ENCODE results near the gene CNDP2. TPM values are rescaled to one million over a fixed set of nuclear protein-coding genes. Genes with fewer than 3 reads are reported as not detected.

CNDP2 gene
- total RNA-seq, 4 donors from 2014 or later = 29.5 to 82.8 (median 31.6) TPM

- Histone ChIP-seq H3K4me3 (no peak overlapping the region), H3K36me3 (no peaks in the 10 kb centered on the region), H3K27me3 (no peaks in the 10 kb centered on the region), H3K27ac (no peak overlapping the region), H3K4me1 (no peaks in the 10 kb centered on the region), H3K9me3 (no peaks in the 10 kb centered on the region)
- no peak for TF ChIP-seq CTCF (IDR thresholded peaks at IDR 0.05 in 4 of 5, conservative IDR thresholded peaks at IDR 0.05 in 1 of 5)
- no peak for TF ChIP-seq POLR2A (IDR thresholded peaks at IDR 0.05)
- in situ Hi-C loops (cut with MboI; ENCODE audit: low sequenced_read_pairs in 4 of 4) (no loop called here), intact Hi-C loops (cut with DNase I; ENCODE audit: low total_unique reads) (no loop called here)
- ATAC-seq (no peak), DNase-seq (no peak)
Measured at GRCh38 chr18:74534981-74535649, 39.0 kb downstream of the CNDP2 start.

GRCh38 chr18:74539289-74539688 lies 43.1 kb downstream of the CNDP2 start:
- Histone ChIP-seq H3K27me3 (peaks cover 0 to 7% (median 0%) of the 10 kb centered on the region in 3 donors), H3K9me3 (no peaks in the 10 kb centered on the region), H3K27ac (no peak overlapping the region), H3K4me3 (no peak overlapping the region), H3K36me3 (no peaks in the 10 kb centered on the region), H3K4me1 (no peaks in the 10 kb centered on the region)
- DNase-seq (no peak), ATAC-seq (no peak)
- no peak for TF ChIP-seq CTCF (IDR thresholded peaks at IDR 0.05 in 4 of 5, conservative IDR thresholded peaks at IDR 0.05 in 1 of 5)
- no peak for TF ChIP-seq POLR2A (IDR thresholded peaks at IDR 0.05)
- in situ Hi-C loops (cut with MboI; ENCODE audit: low sequenced_read_pairs in 4 of 4) (no loop called here), intact Hi-C loops (cut with DNase I; ENCODE audit: low total_unique reads) (no loop called here)

DNA sequence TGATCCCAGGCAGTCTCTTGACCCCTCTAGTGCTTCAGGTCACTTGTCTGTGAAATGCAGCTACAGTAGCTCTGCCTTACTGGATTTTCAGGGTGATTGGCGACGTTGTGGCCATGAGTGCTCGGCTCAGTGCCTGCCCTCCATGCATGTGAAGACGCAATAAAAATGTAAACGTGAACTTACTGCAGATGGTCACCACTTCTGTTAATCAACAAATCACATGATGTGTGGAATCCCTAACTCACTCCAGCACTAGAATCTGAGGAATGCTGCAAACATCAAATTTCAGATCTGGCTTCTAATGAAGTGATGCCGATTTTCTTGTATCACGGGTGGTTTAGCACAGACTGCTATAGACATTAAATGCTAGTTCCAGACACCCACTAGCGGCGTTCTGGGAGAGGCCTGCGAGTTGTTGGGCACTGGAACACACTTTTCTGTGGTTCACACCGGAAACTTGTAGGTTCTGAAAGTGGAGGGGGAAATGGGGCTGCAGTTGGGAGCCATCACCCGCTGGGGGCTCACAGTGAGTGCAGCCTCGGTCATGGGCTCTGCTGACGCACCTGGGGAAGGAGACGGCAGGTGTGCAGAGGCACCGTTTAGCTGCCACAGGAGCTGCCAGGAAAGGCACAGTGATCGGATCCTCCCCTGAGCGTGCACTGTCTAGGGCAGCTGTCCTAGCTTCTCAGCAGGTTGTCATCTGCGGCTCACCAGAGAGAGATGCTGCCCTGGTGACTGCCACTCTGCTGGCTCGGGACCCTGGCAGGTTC lies 44.7 kb downstream of the CNDP2 start:
- H3K36me3 ChIP-seq = no peaks in the 10 kb centered on the region

GRCh38 chr18:74541703-74542555 lies 45.8 kb downstream of the CNDP2 start:
- Histone ChIP-seq H3K4me3 (no peak overlapping the region), H3K27ac (no peak overlapping the region), H3K27me3 (peaks cover 0 to 7% (median 0%) of the 10 kb centered on the region in 3 donors), H3K4me1 (peaks cover 3 to 6% of the 10 kb centered on the region in 2 donors), H3K36me3 (no peaks in the 10 kb centered on the region), H3K9me3 (no peaks in the 10 kb centered on the region)
- TF ChIP-seq CTCF (IDR thresholded peaks at IDR 0.05 in 4 of 5, conservative IDR thresholded peaks at IDR 0.05 in 1 of 5) (no peak), POLR2A (IDR thresholded peaks at IDR 0.05) (no peak)
- intact Hi-C loops (cut with DNase I; ENCODE audit: low total_unique reads) = no loop called here
- ATAC-seq (no peak), DNase-seq (no peak)
- in situ Hi-C loops (cut with MboI; ENCODE audit: low sequenced_read_pairs in 4 of 4) = no loop called here

More for the DNA sequence above, 44.7 kb downstream of the CNDP2 start:
- intact Hi-C loops (cut with DNase I; ENCODE audit: low total_unique reads) = no loop called here
- TF ChIP-seq POLR2A (IDR thresholded peaks at IDR 0.05) (no peak), CTCF (IDR thresholded peaks at IDR 0.05 in 4 of 5, conservative IDR thresholded peaks at IDR 0.05 in 1 of 5) (no peak)
- Histone ChIP-seq H3K27ac (no peak overlapping the region), H3K27me3 (peaks cover 0 to 7% (median 0%) of the 10 kb centered on the region in 3 donors), H3K4me1 (no peaks in the 10 kb centered on the region), H3K4me3 (no peak overlapping the region), H3K9me3 (no peaks in the 10 kb centered on the region)
- in situ Hi-C loops (cut with MboI; ENCODE audit: low sequenced_read_pairs in 4 of 4) = no loop called here
- DNase-seq = no peak
- ATAC-seq = no peak
